ENCODE measurements around the gene SURF1. TPM values are rescaled to one million over a fixed set of nuclear protein-coding genes. Genes with fewer than 3 reads are reported as not detected.

SURF1 gene
- total RNA-seq, 1 experiment from 2014 or later = 45.6 TPM

DNA sequence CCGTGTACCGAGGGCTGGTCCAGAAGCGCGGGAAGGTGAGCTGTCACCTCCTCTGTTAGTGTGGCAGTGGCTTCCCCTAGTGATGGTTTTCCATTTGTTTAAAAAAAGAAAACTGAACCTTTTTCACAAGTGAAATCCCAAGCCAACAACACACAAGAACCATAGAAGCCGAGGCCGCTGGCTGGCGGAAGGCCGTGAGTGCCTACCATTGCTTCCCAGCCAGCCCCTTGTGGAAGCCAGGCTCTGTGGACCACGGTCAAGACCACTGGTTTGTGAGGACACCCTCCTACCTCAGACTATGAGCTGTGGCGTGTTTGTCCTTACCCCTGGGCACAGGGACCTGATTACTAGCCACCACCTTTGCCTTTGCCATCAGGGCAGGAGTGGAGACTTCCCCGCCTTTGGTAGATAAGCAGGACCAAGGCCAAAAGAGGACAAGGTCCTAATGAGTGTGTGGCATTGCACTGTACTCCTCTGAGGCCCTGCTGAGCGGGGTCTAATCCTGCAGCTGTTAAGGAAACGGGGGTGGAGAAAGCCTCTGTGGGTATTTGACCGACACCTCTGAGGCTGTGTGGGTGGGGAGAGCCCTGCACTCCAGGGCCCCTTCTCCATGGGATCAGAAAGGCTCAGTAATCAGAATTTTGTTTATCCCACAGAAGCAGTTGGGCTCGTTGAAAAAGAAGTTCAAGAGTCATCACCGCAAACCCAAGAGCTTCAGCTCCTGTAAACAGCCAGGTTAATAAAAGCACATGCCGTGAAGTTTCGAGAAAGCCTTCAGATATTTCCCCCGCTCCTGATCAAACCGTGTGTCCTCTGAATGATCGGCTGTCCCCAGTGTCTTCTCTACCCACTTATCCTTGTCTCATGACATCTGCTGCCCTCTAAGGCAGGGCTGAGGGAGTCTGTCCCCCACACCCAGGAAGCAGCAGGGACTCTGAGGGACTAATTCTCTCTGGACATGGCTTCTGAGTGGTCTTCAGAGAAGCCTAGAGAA is 4.4 kb upstream of the SURF1 start:
- DNase-seq (ENCODE audit: low read depth, low spot score) (no peak), ATAC-seq (no peak)
- peaks cover 8% of the 10 kb centered on the region; the same call in 1 of the 2 replicates for H3K4me1 ChIP-seq (ENCODE audit: control insufficient read depth, insufficient read depth, low read length)
- POLR2A ChIA-PET = no interaction called here
- peaks cover 5% of the 10 kb centered on the region; the same call in 1 of the 2 replicates for H3K36me3 ChIP-seq (ENCODE audit: control insufficient read depth, insufficient read depth, low read length)
- no peaks in the 10 kb centered on the region for H3K9me3 ChIP-seq (ENCODE audit: control insufficient read depth, insufficient read depth, low read depth, low read length)
- H3K27ac ChIP-seq (ENCODE audit: low read length) = no peak overlapping the region
- H3K27me3 ChIP-seq (ENCODE audit: control insufficient read depth, insufficient read depth, low read length) = no peaks in the 10 kb centered on the region
- no TSS peak for BruUV-seq (replicated peaks)
- intact Hi-C loops (cut with micrococcal nuclease; ENCODE audit: unreplicated experiment) (no loop called here), in situ Hi-C loops (cut with HindIII; ENCODE audit: low pct_unique_long_range_greater_than_20kb, low sequenced_read_pairs) (no loop called here)
- CTCF ChIA-PET = no interaction called here
- TF ChIP-seq, protein P1, sequence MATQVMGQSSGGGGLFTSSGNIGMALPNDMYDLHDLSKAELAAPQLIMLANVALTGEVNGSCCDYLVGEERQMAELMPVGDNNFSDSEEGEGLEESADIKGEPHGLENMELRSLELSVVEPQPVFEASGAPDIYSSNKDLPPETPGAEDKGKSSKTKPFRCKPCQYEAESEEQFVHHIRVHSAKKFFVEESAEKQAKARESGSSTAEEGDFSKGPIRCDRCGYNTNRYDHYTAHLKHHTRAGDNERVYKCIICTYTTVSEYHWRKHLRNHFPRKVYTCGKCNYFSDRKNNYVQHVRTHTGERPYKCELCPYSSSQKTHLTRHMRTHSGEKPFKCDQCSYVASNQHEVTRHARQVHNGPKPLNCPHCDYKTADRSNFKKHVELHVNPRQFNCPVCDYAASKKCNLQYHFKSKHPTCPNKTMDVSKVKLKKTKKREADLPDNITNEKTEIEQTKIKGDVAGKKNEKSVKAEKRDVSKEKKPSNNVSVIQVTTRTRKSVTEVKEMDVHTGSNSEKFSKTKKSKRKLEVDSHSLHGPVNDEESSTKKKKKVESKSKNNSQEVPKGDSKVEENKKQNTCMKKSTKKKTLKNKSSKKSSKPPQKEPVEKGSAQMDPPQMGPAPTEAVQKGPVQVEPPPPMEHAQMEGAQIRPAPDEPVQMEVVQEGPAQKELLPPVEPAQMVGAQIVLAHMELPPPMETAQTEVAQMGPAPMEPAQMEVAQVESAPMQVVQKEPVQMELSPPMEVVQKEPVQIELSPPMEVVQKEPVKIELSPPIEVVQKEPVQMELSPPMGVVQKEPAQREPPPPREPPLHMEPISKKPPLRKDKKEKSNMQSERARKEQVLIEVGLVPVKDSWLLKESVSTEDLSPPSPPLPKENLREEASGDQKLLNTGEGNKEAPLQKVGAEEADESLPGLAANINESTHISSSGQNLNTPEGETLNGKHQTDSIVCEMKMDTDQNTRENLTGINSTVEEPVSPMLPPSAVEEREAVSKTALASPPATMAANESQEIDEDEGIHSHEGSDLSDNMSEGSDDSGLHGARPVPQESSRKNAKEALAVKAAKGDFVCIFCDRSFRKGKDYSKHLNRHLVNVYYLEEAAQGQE (IDR thresholded peaks at IDR 0.05; ENCODE audit: insufficient read depth in 1 of 2, low read depth in 2 of 2, low read length in 1 of 2) = no peak
- TF ChIP-seq, protein P2, sequence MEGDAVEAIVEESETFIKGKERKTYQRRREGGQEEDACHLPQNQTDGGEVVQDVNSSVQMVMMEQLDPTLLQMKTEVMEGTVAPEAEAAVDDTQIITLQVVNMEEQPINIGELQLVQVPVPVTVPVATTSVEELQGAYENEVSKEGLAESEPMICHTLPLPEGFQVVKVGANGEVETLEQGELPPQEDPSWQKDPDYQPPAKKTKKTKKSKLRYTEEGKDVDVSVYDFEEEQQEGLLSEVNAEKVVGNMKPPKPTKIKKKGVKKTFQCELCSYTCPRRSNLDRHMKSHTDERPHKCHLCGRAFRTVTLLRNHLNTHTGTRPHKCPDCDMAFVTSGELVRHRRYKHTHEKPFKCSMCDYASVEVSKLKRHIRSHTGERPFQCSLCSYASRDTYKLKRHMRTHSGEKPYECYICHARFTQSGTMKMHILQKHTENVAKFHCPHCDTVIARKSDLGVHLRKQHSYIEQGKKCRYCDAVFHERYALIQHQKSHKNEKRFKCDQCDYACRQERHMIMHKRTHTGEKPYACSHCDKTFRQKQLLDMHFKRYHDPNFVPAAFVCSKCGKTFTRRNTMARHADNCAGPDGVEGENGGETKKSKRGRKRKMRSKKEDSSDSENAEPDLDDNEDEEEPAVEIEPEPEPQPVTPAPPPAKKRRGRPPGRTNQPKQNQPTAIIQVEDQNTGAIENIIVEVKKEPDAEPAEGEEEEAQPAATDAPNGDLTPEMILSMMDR (IDR thresholded peaks at IDR 0.05) = no peak
- TF ChIP-seq POLR2AphosphoS5 (IDR thresholded peaks at IDR 0.05; ENCODE audit: low read depth, low read length) (no peak), SIN3A (IDR thresholded peaks at IDR 0.05; ENCODE audit: borderline replicate concordance, insufficient read depth, low read depth, low read length) (no peak), TCF7L2 (IDR thresholded peaks at IDR 0.05; ENCODE audit: low read depth, low read length) (no peak)
- H3K4me3 ChIP-seq (ENCODE audit: low read depth in 2 of 2, low read length in 2 of 2) = no peak overlapping the region

DNA sequence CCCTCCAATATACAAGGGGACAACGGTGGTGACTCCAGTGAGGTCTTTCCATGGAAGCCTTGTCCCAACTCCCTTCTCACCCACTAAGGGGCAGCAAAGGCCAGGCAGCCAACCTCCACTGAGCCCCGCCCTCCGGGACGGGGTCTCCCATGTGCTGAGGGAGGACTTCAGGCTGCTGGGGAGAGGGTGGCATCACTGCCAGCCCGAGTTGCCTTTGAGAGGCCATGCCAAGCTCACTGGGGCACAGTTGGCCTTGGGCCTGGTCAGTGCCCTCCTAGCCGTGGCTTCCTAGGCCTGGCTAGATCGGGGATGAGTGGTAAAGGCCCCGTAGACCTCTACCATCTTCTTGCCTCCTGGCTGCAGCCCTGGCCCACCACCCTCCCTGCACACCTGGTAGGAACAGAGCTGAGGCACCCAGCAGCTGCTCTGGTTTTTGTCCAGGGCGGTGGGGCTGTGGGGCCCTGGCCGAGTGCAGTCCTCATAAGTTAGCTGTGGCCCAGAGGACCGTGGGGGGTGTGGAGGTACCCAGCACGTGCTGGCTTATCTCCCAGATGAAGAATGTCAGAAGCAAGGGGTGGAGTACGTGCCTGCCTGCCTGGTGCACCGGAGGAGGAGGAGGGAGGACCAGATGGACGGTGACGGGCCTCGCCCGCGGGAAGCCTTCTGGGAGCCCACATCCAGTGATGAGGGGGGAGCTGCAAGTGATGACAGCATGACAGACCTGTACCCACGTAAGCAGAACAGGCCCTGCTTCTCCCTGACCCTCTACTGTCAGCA is 3.3 kb upstream of the SURF1 start:
- no peak for DNase-seq (ENCODE audit: low read depth, low spot score)
- TF ChIP-seq, protein P2 (IDR thresholded peaks at IDR 0.05) = no peak; the same call in 1 of the 2 replicates
- TF ChIP-seq TCF7L2 (IDR thresholded peaks at IDR 0.05; ENCODE audit: low read depth, low read length) (no peak), POLR2AphosphoS5 (IDR thresholded peaks at IDR 0.05; ENCODE audit: low read depth, low read length) (no peak), SIN3A (IDR thresholded peaks at IDR 0.05; ENCODE audit: borderline replicate concordance, insufficient read depth, low read depth, low read length) (no peak)
- TF ChIP-seq, protein P1 (IDR thresholded peaks at IDR 0.05; ENCODE audit: insufficient read depth in 1 of 2, low read depth in 2 of 2, low read length in 1 of 2) = no peak
- no TSS peak for BruUV-seq (replicated peaks)
- no peak overlapping the region for H3K27ac ChIP-seq (ENCODE audit: low read length)
- ChIA-PET POLR2A (no interaction called here), CTCF (interaction anchor here (0.5 kb wide), 1 partner anchor 8 kb away, joined by 5 read pairs; no protein-coding TSS in a partner anchor)
- no peaks in the 10 kb centered on the region for H3K9me3 ChIP-seq (ENCODE audit: control insufficient read depth, insufficient read depth, low read depth, low read length)
- in situ Hi-C loops (cut with HindIII; ENCODE audit: low pct_unique_long_range_greater_than_20kb, low sequenced_read_pairs) = no loop called here
- H3K36me3 ChIP-seq (ENCODE audit: control insufficient read depth, insufficient read depth, low read length) = peaks cover 4% of the 10 kb centered on the region; the same call in 1 of the 2 replicates
- no peak overlapping the region for H3K4me3 ChIP-seq (ENCODE audit: low read depth in 2 of 2, low read length in 2 of 2)
- peaks cover 8% of the 10 kb centered on the region; the same call in 1 of the 2 replicates for H3K4me1 ChIP-seq (ENCODE audit: control insufficient read depth, insufficient read depth, low read length)
- H3K27me3 ChIP-seq (ENCODE audit: control insufficient read depth, insufficient read depth, low read length) = no peaks in the 10 kb centered on the region
- ATAC-seq = no peak
- intact Hi-C loops (cut with micrococcal nuclease; ENCODE audit: unreplicated experiment) = loop anchor here (10.0 kb wide), 1 partner anchor 125 kb away; no protein-coding TSS in a partner anchor
